MG63 (cell line): Measurements from ENCODE around the gene MSX1. TPM values are rescaled to one million over a fixed set of nuclear protein-coding genes. Genes with fewer than 3 reads are reported as not detected.
A peak's percentile ranks its signal among the peaks of the same experiment; 100 is the strongest.
"Not testable (repeated sequence)": the region's sequence is repeated elsewhere in the genome, so short reads cannot be mapped to it uniquely, and the experiment has no call there.

Experiments
- DNase-seq: peaks from one replicate; pipeline ENCODE4 v3.0.0-alpha.2; 2020
- H3K27me3 ChIP-seq: fragments of 250-450 bp; sonication (Bioruptor Pico); 2 replicates; pipeline ENCODE4 v1.5.1; 2020; ENCODE audit warnings: mild to moderate bottlenecking, moderate library complexity
- H3K36me3 ChIP-seq: fragments of 250-450 bp; sonication (Bioruptor Pico); 2 replicates; pipeline ENCODE4 v1.5.1; 2020; ENCODE audit warnings: mild to moderate bottlenecking, moderate library complexity
- H3K4me3 ChIP-seq: fragments of 250-450 bp; sonication (Bioruptor Pico); 2 replicates; pipeline ENCODE4 v1.5.1; 2020; ENCODE audit warnings: mild to moderate bottlenecking, moderate library complexity
- H3K9me3 ChIP-seq: fragments of 250-450 bp; sonication (Bioruptor Pico); 2 replicates; pipeline ENCODE4 v1.5.1; 2020; ENCODE audit warnings: mild to moderate bottlenecking, moderate library complexity
- total RNA-seq: library from RNA; depleted of rRNA; stranded (reverse); fragments of >200 nt; shearing (Covaris generic); gene quantifications from 2 replicates; pipeline ENCODE4 v1.2.3, GENCODE V29; 2014; ENCODE audit warnings: low replicate concordance; rRNA removed

Gene MSX1
- 7.8 and 12.0 TPM in 2 replicates for total RNA-seq

DNA sequence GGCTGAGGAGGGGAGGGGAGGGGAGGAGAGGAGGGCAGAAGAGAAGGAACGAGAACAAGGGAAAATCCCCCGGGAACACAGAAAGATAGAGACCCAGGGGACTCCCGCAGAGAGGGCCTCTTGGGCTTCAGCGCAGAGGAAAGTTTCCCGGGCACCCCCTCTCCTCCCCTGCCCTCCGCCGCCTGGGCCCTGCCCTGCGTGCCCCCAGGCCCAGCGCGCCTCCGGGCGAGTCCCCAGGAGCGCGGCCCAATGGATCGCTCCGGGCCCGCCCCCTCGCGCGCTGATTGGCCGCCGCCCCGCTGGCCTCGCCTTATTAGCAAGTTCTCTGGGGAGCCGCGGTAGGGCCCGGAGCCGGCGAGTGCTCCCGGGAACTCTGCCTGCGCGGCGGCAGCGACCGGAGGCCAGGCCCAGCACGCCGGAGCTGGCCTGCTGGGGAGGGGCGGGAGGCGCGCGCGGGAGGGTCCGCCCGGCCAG is at the start of gene MSX1:
Gene MSX1, plus strand, starts transcription at position 341 of the 474 bp plus-strand sequence. CDS start 235 bp downstream, outside the sequence.
- Histone ChIP-seq H3K27me3 (no peaks in the 10 kb centered on the region), H3K36me3 (no peaks in the 10 kb centered on the region), H3K4me3 (peak within 1 kb of the TSS; percentile 66), H3K9me3 (no peaks in the 10 kb centered on the region)
- DNase-seq: peak; percentile 90

- Histone ChIP-seq H3K4me3 (no peak overlapping the region), H3K9me3 (no peaks in the 10 kb centered on the region), H3K27me3 (no peaks in the 10 kb centered on the region), H3K36me3 (no peaks in the 10 kb centered on the region)
- DNase-seq: no peak
These were observed 49.2 kb upstream of the MSX1 start for GRCh38 chr4:4810092-4810774.

DNA sequence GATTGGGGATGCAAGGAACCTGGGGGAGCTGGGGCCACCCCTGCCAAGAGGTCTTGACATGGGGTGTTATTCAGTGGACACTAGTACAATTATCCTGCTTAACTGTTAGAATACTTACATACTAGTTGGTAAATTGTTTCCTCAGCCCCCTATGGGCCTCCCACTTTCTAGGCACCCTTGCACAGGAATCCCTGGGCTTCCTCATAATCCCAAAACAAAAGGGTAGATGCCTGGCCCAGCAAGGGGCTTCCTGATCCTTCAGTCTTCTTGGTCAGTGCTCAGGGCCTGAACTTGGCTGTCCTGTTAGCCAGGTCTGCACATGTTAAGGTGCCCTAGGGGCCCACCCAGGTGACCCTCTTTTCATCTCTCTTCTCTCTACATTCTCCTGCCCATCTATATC is 48.7 kb upstream of the MSX1 start:
- Histone ChIP-seq H3K4me3 (no peak overlapping the region), H3K27me3 (no peaks in the 10 kb centered on the region), H3K9me3 (no peaks in the 10 kb centered on the region), H3K36me3 (no peaks in the 10 kb centered on the region)
- DNase-seq: no peak

GRCh38 chr4:4812145-4812794 is 47.2 kb upstream of the MSX1 start:
- Histone ChIP-seq H3K27me3 (no peaks in the 10 kb centered on the region), H3K36me3 (no peaks in the 10 kb centered on the region), H3K4me3 (no peak overlapping the region), H3K9me3 (no peaks in the 10 kb centered on the region)
- no peak for DNase-seq

DNA sequence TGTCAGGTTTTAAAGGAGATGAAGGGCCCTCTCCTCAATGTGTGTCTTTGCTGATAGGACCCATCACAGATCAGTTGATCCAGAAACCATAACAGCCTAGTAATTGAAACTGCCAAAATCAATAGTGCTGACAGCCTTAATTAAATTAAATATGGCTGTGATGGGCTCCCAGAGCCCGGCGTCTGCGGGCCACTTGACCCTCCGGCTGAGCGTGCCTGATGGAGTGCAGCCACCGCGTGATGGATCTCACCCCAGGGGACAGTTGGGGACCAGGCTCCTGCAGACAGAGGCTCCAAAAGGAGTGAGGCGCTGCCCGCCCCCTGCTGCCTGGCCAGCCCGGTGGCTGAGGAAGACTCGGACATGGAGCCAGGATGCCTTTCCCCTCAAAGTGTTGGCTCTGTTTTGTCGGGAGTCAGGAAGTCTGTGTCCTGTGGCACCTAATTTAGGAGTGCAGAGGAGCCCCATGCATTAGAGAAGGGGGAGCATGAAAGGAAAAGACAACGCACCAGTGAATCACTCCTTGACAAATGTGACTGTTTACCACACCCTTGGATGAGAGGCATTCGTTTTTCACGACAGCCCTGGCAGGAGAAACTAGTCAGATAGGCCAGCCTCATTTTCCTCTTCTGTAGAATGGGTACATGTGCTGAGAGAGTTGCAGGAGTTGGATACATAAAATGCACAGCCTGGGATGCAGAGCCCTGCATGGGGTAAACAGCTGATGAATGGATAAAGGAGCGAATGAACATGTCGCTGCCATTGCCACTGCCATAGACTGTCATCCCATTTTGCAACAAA is 40.9 kb upstream of the MSX1 start:
- no peaks in the 10 kb centered on the region for H3K9me3 ChIP-seq
- DNase-seq: no peak
- no peaks in the 10 kb centered on the region for H3K27me3 ChIP-seq
- H3K36me3 ChIP-seq: no peaks in the 10 kb centered on the region
- no peak overlapping the region for H3K4me3 ChIP-seq

GRCh38 chr4:4819213-4819606 is 40.3 kb upstream of the MSX1 start:
- no peak overlapping the region for H3K4me3 ChIP-seq
- no peak for DNase-seq
- H3K9me3 ChIP-seq: no peaks in the 10 kb centered on the region
- no peaks in the 10 kb centered on the region for H3K27me3 ChIP-seq
- no peaks in the 10 kb centered on the region for H3K36me3 ChIP-seq

GRCh38 chr4:4820261-4820660 is 39.2 kb upstream of the MSX1 start:
- no peak for DNase-seq
- no peaks in the 10 kb centered on the region for H3K36me3 ChIP-seq
- H3K27me3 ChIP-seq: no peaks in the 10 kb centered on the region
- no peak overlapping the region for H3K4me3 ChIP-seq
- H3K9me3 ChIP-seq: no peaks in the 10 kb centered on the region

DNA sequence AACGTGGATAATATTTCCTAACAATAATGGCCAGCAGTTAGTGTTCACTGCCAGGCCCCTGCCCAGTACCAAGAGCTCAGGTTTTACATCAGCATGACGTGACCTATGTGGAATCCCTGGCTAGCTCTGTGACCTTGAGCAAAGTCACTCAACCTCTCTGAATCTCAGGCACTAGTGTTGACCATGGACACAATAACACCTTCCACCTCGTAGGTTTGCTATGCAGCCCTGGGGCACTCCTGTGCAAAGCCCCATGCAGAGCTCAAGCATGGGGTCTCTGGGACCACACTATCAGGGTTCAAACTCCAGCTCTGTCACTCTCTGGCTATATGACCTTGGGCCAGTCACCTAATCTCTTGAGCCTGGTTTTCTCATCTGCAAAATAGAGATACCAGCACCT is 38.7 kb upstream of the MSX1 start:
- no peak overlapping the region for H3K4me3 ChIP-seq
- no peaks in the 10 kb centered on the region for H3K27me3 ChIP-seq
- DNase-seq: no peak
- H3K9me3 ChIP-seq: no peaks in the 10 kb centered on the region
- H3K36me3 ChIP-seq: no peaks in the 10 kb centered on the region

DNA sequence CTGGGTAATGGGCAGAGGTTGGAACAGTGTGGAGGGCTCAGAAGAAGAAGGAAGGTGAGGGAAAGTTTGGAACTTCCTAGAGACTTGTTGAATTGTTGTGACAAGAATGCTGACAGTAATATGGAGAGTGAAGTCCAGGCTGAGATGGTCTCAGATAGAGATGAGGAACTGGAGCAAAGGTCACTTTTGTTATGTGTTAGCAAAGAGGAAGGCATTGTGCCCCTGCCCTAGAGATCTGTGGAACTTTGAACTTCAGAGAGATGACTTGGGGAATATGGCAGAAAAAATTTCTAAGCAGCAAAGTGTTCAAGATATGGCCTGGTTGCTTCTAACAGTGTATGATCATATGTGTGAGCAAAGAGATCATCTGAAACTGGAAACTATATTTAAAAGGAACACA is 37.9 kb upstream of the MSX1 start:
- Histone ChIP-seq H3K9me3 (no peaks in the 10 kb centered on the region), H3K27me3 (no peaks in the 10 kb centered on the region), H3K36me3 (no peaks in the 10 kb centered on the region), H3K4me3 (no peak overlapping the region)
- DNase-seq: no peak

GRCh38 chr4:4822286-4822685 is 37.2 kb upstream of the MSX1 start:
- not testable (repeated sequence) for H3K9me3 ChIP-seq

GRCh38 chr4:4823621-4824162 is 35.8 kb upstream of the MSX1 start:
- H3K36me3 ChIP-seq: no peaks in the 10 kb centered on the region
- H3K4me3 ChIP-seq: no peak overlapping the region
- no peaks in the 10 kb centered on the region for H3K9me3 ChIP-seq
- H3K27me3 ChIP-seq: no peaks in the 10 kb centered on the region
- no peak for DNase-seq

More at GRCh38 chr4:4822286-4822685, 37.2 kb upstream of the MSX1 start:
- not testable (repeated sequence) for H3K4me3 ChIP-seq, DNase-seq, H3K27me3 ChIP-seq, H3K36me3 ChIP-seq

DNA sequence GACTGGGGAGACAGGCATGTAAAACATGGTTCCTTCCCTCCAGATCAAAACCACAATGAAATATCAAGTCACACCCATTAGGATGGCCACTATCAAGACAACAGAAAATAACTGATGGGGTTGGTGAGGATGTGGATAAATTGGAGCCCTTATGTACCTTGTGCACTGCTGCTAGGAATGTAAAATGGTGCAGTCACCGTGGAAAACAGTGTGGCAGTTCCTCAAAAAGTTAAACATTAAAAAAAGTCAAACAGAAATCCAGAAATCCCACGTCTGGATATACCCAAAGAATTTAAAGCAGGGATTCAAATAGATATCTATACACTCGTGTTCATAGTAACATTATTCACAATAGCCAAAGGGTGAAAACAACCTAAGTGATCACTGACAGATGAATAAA is 35.2 kb upstream of the MSX1 start:
- Histone ChIP-seq H3K4me3 (no peak overlapping the region), H3K27me3 (no peaks in the 10 kb centered on the region)

GRCh38 chr4:4825431-4825830 is 34.0 kb upstream of the MSX1 start:
- Histone ChIP-seq H3K36me3 (no peaks in the 10 kb centered on the region), H3K4me3 (no peak overlapping the region), H3K27me3 (no peaks in the 10 kb centered on the region), H3K9me3 (no peaks in the 10 kb centered on the region)
- no peak for DNase-seq

More for the DNA sequence above, 35.2 kb upstream of the MSX1 start:
- DNase-seq: no peak
- Histone ChIP-seq H3K36me3 (no peaks in the 10 kb centered on the region), H3K9me3 (no peaks in the 10 kb centered on the region)

- no peaks in the 10 kb centered on the region for H3K27me3 ChIP-seq
- H3K4me3 ChIP-seq: no peak overlapping the region
- no peaks in the 10 kb centered on the region for H3K36me3 ChIP-seq
- no peak for DNase-seq
- H3K9me3 ChIP-seq: no peaks in the 10 kb centered on the region
These were observed 29.6 kb upstream of the MSX1 start for GRCh38 chr4:4829837-4830236.

DNA sequence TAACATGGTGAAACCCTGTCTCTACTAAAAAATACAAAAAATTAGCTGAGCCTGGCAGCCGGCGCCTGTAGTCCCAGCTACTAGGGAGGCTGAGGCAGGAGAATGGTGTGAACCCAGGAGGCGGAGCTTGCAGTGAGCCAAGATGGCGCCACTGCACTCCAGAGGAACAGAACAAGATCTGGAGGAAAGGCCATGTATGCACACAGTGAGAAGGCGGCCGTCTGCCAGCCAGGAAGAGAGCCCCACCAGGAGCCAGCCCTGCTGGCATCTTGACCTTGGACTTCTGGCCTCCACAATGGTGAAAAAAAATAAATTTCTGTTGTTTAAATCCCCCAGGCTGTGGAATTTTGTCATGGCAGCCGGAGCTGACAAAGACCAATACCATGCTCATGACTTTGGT is 28.2 kb upstream of the MSX1 start:
- no peak for DNase-seq
- no peaks in the 10 kb centered on the region for H3K27me3 ChIP-seq
- no peak overlapping the region for H3K4me3 ChIP-seq
- no peaks in the 10 kb centered on the region for H3K9me3 ChIP-seq
- H3K36me3 ChIP-seq: no peaks in the 10 kb centered on the region

- no peak overlapping the region for H3K4me3 ChIP-seq
- H3K27me3 ChIP-seq: no peaks in the 10 kb centered on the region
- no peaks in the 10 kb centered on the region for H3K9me3 ChIP-seq
- DNase-seq: no peak
- H3K36me3 ChIP-seq: no peaks in the 10 kb centered on the region
These were observed 27.6 kb upstream of the MSX1 start for GRCh38 chr4:4831825-4832224.

- no peak for DNase-seq
These were observed 23.4 kb upstream of the MSX1 start for GRCh38 chr4:4836044-4836443.

More at GRCh38 chr4:4836044-4836443, 23.4 kb upstream of the MSX1 start:
- H3K9me3 ChIP-seq: no peaks in the 10 kb centered on the region
- no peaks in the 10 kb centered on the region for H3K27me3 ChIP-seq
- no peaks in the 10 kb centered on the region for H3K36me3 ChIP-seq
- H3K4me3 ChIP-seq: no peak overlapping the region
